A673 (cell line): ENCODE data around the gene MGST2.

Source experiments
- EZH2 ChIP-seq: fragments of 200-600 bp; sonication (generic); IDR thresholded peaks from 2 replicates; pipeline ENCODE4 v1.6.1; 2017; ENCODE audit warnings: borderline replicate concordance, low read depth, mild to moderate bottlenecking, mixed read lengths, antibody characterized with exemption, low read length; ENCODE audit not compliant: poor library complexity, severe bottlenecking
- TF ChIP-seq, protein P1 (sequence below): fragments of 300-800, 200-600 bp; sonication (generic); conservative IDR thresholded peaks from 2 replicates; pipeline ENCODE4 v1.5.1; 2017; ENCODE audit warnings: low read depth, mild to moderate bottlenecking, antibody characterized with exemption, low read length, moderate library complexity, mixed read lengths

DNA sequence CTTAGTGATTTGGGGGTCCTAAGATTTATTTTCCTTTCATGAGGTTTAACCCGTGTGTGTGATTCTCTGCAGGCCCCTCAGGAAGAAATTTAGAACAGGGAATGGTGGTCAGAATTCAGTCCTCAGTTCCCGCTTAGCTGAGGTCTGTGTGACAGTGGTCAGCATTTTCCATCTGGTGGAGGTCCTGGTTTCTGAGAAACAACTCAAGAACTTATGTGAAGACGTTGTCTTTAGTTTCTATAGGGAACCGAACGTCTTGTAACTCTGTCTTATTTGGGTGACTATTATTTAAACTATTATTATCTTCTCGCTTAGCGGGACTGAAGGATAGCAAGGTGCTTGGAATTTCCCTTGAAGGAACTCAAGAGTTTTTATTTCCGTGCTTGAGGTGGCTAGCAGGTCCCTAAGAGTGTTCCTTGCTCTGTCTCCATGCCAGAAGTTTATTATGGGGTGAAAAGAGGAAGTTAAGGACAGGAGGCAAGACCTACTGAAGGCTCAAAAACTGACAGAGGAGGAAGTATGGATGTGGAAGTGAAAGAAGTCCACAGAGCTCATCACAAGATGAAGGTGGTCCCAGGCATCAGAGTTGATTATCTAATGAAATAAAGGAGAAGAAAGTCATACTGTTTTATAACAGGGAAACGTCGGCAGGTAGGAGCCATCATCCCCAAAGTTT, 9.4 kb downstream of the MGST2 start:
- TF ChIP-seq, protein P1, sequence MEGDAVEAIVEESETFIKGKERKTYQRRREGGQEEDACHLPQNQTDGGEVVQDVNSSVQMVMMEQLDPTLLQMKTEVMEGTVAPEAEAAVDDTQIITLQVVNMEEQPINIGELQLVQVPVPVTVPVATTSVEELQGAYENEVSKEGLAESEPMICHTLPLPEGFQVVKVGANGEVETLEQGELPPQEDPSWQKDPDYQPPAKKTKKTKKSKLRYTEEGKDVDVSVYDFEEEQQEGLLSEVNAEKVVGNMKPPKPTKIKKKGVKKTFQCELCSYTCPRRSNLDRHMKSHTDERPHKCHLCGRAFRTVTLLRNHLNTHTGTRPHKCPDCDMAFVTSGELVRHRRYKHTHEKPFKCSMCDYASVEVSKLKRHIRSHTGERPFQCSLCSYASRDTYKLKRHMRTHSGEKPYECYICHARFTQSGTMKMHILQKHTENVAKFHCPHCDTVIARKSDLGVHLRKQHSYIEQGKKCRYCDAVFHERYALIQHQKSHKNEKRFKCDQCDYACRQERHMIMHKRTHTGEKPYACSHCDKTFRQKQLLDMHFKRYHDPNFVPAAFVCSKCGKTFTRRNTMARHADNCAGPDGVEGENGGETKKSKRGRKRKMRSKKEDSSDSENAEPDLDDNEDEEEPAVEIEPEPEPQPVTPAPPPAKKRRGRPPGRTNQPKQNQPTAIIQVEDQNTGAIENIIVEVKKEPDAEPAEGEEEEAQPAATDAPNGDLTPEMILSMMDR = no peak
- TF ChIP-seq EZH2 = no peak
